SK-MEL-5 (cell line): Measurements from ENCODE around the gene ZNF181. TPM values are rescaled to one million over a fixed set of nuclear protein-coding genes. Genes with fewer than 3 reads are reported as not detected.
"Not testable (repeated sequence)": the region's sequence is repeated elsewhere in the genome, so short reads cannot be mapped to it uniquely, and the experiment has no call there.

ENCODE experiments used
- DNase-seq: peaks from one replicate; pipeline ENCODE4 v3.0.0-alpha.2; 2016; ENCODE audit warnings: low read depth, low spot score
- in situ Hi-C: cut with HindIII; loops from 2 replicates; pipeline ENCODE4 v1.10.0; 2016; ENCODE audit warnings: low sequenced_read_pairs, high pct_unique_total_duplicates, low pct_unique_long_range_greater_than_20kb
- polyA plus RNA-seq, 2 experiments: library from polyadenylated mRNA; depleted of rRNA; stranded (reverse); fragments of >200 nt; gene quantifications; 2 replicates each; pipeline ENCODE4 v1.2.3, GENCODE V29; 2015
- total RNA-seq: library from RNA; depleted of rRNA; stranded (reverse); fragments of >200 nt; shearing (Covaris generic); gene quantifications from 2 replicates; pipeline ENCODE4 v1.2.3, GENCODE V29; 2014; rRNA removed

The ZNF181 gene
- total RNA-seq = 18.5 and 21.7 TPM in 2 replicates
- polyA plus RNA-seq (2015; cell fraction: cytosol; rRNA removed) = 15.9 and 16.2 TPM in 2 replicates
- polyA plus RNA-seq (2015; cell fraction: nucleus; rRNA removed) = 41.0 and 41.7 TPM in 2 replicates

DNA sequence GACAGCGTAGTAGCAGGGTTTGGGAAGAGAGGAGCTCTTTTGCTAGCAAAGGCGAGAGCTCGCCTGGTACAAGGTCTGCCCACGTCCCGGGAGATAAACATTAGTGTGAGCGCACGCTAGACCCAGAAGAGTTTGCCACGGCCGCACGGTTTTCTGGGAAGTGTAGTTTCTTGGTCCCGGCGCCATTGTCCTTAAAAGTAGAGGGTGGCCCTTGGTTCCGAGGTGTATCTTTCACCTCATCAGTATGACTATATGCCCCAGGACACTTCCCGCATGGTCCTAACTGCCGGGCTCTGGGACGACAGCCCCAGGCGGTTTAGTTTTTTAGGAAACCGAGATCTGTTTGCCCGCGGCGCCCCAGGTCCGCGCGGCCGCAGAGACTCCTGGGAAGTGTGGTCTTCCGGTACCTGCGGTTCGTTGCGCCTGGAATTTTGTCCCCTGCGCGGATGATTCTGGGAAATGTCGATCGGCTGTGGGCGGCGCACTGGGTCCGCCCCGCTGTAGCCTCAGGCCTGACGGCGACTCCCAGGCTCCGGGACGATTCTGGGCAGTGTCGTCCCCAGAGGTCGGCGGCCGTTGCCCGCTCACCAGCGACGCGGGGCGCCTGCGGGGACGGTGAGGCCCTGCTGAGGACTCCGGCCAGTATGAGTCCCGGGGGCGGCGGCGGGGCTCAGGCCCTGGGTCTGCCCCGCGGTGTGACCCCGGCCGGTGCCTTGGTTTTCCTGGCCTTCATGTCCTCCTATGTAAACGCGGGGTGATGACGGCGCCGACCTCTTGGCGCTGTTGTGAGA lies at the start of gene ZNF181:
Gene ZNF181, plus strand, starts transcription at position 498 of the 791 bp plus-strand sequence. CDS start 795 bp downstream, outside the sequence.
- DNase-seq = peak; percentile 84
- in situ Hi-C loops = no loop called here

GRCh38 chr19:34685266-34685665 lies 48.8 kb upstream of the ZNF181 start:
- DNase-seq, in situ Hi-C loops: not testable (repeated sequence)

DNA sequence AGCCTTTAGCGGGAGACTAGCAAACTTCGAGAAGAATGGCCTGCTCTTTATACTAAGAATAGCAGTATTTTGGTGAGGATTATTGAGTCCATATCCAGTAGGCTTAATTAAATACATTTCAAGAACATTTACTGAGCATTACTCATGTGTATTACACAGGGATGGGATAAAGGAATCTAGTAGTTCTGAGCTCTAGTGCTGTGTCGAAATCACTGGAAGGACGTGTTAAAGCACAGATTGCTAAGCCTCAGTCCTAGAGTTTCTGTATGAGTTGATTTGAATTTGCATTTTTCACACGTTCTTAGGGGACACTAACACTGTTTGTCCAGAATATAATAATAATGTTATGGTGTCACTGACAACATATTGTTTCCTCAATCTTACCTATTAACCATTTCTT lies 47.6 kb upstream of the ZNF181 start:
- no peak for DNase-seq
- in situ Hi-C loops = no loop called here

GRCh38 chr19:34687348-34687747 lies 46.7 kb upstream of the ZNF181 start:
- no peak for DNase-seq
- in situ Hi-C loops = no loop called here

DNA sequence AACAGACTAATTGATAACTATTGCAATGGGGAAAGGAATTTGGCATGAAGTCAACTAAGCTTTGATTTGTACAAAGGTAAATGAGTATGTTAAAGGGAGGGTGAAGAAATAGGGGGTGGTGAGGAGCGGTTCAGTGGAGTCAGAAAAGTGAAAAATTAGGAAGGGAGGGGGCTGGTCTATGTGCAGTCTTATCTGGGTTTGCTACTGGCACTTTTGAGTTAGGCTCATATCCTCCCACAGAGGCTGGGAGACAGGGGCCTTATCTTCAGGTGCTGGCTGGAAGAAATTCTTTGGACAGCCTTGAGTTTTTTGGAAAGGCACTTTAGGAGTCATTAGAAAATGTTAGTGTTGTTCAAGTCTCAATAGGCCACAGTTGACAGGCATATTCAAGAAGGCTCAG lies 45.5 kb upstream of the ZNF181 start:
- in situ Hi-C loops = no loop called here
- DNase-seq = no peak

GRCh38 chr19:34690372-34690771 lies 43.7 kb upstream of the ZNF181 start:
- no peak for DNase-seq
- in situ Hi-C loops = no loop called here

GRCh38 chr19:34692549-34692948 lies 41.5 kb upstream of the ZNF181 start:
- DNase-seq = no peak
- in situ Hi-C loops = no loop called here

- DNase-seq = no peak
- in situ Hi-C loops = no loop called here
These were observed 26.4 kb upstream of the ZNF181 start for GRCh38 chr19:34707661-34708060.

DNA sequence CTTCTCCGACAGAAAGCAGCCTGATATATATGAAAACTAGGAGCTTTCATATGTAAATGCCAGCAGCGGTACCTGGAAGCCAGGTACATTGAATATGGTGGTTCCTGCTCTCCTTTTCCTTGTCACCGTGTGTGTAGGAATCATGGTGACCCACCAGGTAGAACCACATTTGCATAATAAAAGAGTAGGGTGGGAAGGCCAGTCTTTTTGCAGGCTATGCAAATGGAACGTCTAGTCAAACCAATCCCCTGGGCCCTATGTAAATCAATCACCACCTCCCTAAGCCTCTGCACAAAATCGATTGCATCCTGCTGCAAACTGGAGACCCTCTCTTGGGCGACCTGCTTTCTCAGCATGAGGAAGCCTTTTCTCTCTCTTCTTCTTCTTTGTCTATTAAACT lies 22.2 kb upstream of the ZNF181 start:
- no peak for DNase-seq
- in situ Hi-C loops = no loop called here

DNA sequence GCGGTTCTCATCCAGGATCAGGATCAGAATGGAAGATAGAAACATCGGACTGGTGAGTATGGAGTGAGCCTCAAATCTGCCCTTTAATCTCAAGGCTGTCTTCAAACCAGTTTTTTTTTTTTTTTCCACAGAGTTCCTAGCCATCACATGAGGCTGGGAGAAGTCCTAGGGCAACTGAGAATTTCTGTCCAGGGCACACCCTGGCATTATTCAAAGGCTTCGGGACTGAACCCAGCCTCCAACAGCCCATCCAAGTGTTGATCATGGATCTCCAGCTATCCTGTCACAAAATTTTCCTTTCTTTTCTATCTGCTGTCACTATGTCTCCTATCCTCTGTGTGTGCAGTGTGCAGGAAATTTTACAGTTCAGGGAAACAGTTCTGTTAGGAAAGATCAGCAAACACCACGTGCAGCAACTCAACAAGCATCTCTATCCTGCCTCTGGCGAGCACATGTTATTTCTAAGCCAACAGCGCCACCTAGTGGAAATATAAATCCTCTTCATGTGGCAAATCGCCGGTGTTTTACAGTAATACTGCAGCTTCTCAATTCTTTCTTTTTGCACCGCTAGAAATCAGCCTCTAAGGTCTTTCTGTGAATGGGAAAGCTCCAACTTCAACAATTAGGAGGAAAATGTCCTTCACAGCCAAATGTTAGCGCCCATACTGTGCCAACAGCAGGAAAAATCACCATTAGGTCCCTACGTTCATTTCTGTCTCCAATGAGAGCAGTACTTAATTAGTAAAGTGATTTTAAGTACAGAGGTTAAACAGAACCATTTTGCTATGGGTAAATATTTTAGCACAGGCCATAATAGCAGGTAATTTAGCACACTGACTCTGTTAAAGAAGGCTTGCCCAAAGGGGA lies 21.4 kb upstream of the ZNF181 start:
- in situ Hi-C loops = no loop called here
- peak; percentile 79 for DNase-seq

- no peak for DNase-seq
- in situ Hi-C loops = no loop called here
These were observed 20.8 kb upstream of the ZNF181 start for GRCh38 chr19:34713262-34713637.

DNA sequence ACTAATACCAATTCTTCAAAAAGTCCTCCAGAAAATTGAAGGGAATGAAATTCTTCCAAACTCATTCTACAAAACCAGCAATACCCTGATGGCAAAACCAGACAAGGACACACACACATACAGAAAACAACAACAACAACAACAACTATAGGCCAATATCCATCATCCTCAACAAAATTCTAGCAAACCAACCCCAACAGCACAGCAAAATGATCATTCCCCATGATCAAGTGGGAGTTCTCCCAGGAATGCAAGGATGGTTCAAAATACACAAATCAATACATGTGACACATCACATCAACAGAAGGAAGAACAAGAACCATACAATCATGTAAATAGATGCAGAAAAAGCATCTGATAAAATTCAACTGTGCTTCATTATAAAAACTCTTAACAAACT lies 18.7 kb upstream of the ZNF181 start:
- in situ Hi-C loops = no loop called here
- DNase-seq = no peak

- in situ Hi-C loops = no loop called here
- DNase-seq = no peak
These were observed 11.7 kb upstream of the ZNF181 start for GRCh38 chr19:34722353-34722752.

DNA sequence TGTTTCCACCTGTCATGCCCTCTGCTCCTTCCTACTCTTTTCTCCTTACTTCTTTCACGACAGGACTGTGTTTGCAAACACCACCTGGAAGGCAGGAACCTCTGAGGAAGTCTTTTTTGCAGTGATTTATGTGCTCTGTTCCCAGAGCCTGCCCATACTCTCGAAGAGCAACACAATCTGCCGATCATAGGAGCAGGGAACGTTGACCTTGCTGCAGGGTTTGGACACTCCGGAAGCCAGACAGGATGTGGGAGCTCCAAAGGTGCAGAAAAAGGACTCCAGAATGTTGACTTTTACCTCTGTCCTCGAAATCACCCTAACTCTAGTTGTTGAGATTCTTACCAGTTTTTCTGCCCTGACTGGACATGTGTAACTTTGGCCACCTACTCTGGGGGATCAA lies 8.6 kb upstream of the ZNF181 start:
- no peak for DNase-seq
- in situ Hi-C loops = no loop called here

DNA sequence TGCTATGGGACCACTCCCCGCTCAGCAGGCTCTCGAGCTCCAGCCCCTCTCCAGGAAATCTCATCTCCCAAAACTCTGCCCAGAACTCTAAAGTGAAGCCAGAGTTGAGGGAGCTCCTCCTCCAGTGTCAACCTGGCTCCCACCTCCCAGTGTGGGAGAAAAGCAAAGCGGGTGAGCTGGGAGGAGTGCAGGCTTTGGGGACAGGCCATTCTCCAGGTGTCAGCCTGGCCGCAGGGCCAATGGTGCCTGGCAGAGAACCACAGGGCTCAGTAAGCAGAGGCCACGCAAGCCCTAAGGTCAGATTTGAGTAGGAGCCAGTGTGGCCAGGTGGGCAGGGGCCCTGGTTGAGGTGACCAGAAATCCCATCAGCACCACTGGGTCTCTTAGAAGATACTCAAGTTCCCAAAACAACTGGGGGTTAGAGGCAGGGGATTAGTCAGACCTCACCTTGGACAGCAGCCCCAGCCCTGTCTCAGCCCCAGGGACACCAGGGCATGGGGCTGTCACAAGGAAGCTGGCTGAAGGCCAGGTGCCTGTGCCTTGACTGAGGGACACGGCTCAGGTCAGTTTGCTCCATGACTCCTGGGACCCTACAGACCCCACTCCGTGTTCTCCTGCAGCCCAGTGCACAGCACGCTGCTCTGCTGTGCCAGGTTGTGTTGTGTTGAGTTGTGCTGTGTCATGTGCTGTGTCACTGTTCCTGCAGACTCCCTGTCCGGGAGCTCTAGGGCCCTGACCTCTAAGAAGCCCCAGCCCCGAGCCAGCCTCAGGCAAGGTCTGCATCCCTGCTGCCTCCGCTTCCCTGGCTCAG lies 2.8 kb upstream of the ZNF181 start:
- DNase-seq = no peak
- in situ Hi-C loops = no loop called here

GRCh38 chr19:34731964-34732363 lies 2.1 kb upstream of the ZNF181 start:
- no peak for DNase-seq
- in situ Hi-C loops = no loop called here

DNA sequence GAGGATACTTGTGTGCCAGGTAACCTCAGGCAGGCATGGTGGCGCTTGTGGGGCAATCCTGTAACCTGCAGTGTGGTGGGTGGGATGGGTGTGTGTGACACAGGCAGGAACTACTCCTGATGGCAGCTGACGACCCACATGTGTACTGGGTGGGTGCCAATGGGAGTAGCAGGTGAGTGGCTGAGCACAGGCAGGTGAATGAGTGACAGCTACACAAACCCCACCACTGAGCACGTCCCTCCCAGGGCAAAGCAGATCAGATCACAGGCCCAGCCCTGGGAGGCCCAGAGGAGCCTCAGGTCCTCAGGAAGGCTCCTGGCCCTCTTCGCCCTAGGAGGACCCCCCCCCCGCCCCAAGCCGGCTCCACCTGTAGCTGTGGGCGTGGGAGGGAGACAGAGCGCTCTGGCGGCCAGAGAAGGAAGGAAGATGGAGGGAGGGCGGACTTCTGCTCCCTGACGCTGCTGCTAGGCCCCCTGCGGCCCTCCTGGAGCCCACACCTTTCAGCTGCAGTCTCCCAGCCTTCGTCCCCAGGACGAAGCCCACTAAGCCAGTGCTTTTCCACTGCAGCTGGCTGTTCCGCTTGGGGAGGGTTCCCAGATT lies 1.3 kb upstream of the ZNF181 start:
- in situ Hi-C loops = no loop called here
- DNase-seq = no peak
